ENCODE measurements around the gene AGPAT1.

The AGPAT1 gene

DNA sequence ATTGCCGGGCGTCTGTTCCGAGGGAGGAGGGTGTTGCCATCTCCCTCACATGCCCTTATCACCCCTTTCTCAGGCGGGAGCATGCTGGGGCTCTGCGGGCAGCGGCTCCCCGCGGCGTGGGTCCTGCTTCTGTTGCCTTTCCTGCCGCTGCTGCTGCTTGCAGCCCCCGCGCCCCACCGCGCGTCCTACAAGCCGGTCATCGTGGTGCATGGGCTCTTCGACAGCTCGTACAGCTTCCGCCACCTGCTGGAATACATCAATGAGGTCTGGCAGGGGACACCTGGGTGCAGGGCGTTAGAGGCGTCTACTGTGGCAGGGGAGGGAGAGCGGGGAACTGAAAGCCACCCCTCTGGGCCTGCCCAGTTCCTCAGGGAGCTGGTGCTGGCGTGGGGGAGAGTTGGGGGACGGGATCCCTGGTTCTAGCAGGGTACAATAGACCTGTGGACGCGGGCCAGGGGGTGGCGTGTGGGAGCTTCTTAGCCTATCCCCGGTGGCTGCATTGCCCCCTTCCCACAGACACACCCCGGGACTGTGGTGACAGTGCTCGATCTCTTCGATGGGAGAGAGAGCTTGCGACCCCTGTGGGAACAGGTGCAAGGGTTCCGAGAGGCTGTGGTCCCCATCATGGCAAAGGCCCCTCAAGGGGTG lies 21.2 kb downstream of the AGPAT1 start:
- TF ChIP-seq POLR2A (IDR thresholded peaks at IDR 0.05; ENCODE audit: low read depth, low read length) = no peak
- FAIRE-seq (no peak), DNase-seq (ENCODE audit: insufficient read length, low spot score) (peak; percentile 64)

DNA sequence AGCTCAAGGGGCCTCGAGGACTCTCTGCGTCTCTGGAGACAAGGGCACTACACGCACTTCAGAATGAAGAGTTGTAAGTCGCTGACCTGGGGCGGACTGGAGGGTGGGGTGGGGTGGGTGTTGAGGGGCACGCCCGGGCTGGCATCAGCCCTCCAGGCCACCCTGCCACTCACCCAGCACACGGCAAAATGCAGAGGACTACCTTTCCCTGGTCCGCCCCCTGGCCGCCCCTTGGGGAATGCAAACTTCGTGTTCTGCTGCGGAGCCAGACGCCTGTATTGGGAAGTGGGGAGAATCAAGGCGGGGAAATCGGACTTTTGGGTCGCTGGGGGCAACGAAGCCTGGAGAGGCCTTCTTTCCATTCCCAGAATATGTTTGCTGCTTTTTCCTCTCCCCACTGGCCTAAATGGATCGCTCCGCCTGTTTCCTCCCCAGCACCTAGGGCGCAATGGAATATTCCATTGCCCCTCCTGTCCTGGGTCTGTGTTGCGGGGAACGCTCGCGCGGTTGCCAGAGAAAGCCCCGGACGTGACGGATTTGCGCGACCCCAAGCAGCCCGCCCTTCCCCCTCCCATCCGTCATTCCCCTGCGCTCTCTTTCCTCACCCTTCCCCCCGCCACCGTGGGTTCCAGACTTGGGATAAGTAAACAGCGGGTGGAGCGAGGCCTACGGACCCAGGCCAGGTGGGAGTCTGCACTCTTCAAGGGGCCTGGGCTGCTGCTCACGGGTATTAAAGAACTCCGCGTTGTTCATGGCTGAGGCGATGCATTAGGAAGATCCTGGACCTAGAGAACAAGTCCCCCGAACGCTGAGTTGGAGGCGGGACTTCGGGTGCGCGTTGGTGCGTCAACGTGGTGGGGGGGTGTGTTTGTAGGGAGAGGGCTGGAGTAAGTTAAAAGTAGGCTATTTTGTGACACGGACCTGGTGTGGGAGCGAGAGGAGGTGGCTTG lies 22.0 kb downstream of the AGPAT1 start, which contains the start of gene PPT2:
PPT2 (plus strand) TSS at position 578 of the 950 bp plus-strand sequence. CDS start 454 bp downstream, outside the sequence.
- TF ChIP-seq POLR2A (IDR thresholded peaks at IDR 0.05; ENCODE audit: low read depth, low read length) = peak; percentile 8; the same call in 1 of the 2 replicates
- peak; percentile 86 for DNase-seq (ENCODE audit: insufficient read length, low spot score)
- peak; percentile 66 for FAIRE-seq

DNA sequence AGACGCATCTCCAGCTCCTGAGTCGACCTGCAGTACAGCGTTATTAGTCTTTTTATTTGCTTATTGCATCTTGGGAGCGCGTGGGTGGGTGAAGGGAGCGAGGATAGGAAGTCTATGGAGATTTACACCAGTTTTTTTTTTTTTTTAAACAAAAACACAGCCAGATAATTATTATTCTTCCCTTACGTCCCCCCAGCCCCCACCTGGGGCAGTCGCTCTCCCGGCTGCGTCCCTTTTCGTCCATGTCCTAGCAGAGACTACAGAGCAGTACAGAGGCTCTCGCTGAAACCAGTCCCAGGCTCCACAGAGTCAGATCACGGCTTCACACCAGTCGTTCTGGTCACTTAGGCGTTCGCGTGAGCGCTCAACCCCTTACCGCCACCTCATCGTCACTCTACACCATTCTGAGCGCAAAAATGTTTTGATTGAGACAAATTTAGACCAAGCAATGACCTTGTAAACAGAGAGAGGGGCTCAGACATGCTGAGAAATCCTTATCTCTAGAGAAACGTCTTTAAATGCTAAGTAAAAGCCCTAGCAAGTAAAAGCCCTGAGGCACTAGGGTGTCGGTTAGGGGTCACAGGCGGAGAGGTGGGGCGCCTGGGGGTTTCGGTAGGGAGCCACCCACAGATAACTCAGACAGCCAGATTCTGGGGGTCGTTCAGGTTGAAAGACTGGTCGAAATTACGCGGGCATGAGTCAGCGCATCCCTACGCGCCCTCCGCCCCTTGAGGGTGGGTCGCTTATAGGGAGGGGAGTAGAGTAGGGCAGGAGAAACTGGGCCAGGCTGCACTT lies 22.9 kb downstream of the AGPAT1 start:
- TF ChIP-seq POLR2A (IDR thresholded peaks at IDR 0.05; ENCODE audit: low read depth, low read length) = no peak
- DNase-seq (ENCODE audit: insufficient read length, low spot score) (no peak), FAIRE-seq (no peak)

GRCh38 chr6:32151863-32152768 lies 23.8 kb downstream of the AGPAT1 start, which contains the start of gene PRRT1:
TSS of gene PRRT1 (minus strand) at chr6:32151939. CDS start at chr6:32151827, 112 bp downstream.
- FAIRE-seq (no peak), DNase-seq (ENCODE audit: insufficient read length, low spot score) (no peak)
- TF ChIP-seq POLR2A (IDR thresholded peaks at IDR 0.05; ENCODE audit: low read depth, low read length) = no peak

- no peak for FAIRE-seq
- TF ChIP-seq POLR2A (IDR thresholded peaks at IDR 0.05; ENCODE audit: low read depth, low read length) = no peak
- DNase-seq (ENCODE audit: insufficient read length, low spot score) = no peak
Observed at GRCh38 chr6:32151181-32151862, 24.6 kb downstream of the AGPAT1 start.

DNA sequence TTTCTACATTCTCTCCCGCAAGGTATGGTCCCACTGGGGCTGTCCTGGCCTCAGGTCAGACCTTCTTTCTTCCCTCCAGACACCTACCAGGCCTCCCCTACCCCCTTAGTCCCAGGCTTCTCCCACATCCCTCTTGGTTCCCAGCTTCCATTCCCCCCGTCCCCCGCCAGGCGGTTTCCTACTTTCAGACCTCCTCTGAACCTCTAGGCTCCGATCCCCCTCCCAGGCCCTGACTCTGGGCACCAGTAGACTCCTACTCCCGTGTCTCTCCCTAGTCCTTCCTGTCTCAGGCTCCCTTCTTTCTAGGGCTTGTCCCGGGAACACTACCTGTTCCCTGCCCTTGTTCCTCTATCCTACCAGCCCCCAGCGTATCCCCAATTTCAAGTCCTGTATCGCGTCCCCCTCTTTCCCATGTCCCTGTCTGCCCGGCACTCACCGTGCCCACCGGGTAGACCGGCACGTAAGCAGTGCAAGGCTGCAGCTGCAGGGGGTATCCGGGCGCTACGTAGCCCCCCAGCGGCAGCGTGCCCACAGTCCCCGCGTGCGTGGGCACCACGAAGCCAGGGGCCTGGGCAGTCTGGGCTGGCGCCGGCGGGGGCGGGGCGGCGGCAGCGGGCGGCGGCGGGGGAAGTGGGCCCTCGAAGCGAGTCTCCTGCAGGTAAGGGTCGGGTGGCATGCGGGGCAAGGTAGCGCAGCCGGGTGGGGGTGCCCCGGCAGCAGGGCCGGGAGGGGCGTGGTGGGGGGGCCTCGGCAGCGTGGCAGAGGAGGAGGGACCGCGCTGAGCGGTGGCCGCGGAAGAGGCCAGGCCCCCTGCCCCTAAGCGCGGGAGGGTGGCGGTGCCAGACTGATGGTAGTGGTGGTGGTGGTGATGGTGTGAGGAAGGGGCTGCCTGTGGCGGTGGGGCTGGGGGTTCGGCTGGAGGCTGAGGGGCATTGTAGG lies 25.7 kb downstream of the AGPAT1 start:
- no peak for DNase-seq (ENCODE audit: insufficient read length, low spot score)
- TF ChIP-seq POLR2A (IDR thresholded peaks at IDR 0.05; ENCODE audit: low read depth, low read length) = no peak
- FAIRE-seq = no peak

- DNase-seq (ENCODE audit: insufficient read length, low spot score) (no peak), FAIRE-seq (no peak)
- TF ChIP-seq POLR2A (IDR thresholded peaks at IDR 0.05; ENCODE audit: low read depth, low read length) = no peak
Observed at GRCh38 chr6:32149092-32149755, 26.7 kb downstream of the AGPAT1 start.

GRCh38 chr6:32148289-32149091 lies 27.4 kb downstream of the AGPAT1 start:
- DNase-seq (ENCODE audit: insufficient read length, low spot score) = no peak

GRCh38 chr6:32147401-32148132 lies 28.3 kb downstream of the AGPAT1 start:
- FAIRE-seq (no peak), DNase-seq (ENCODE audit: insufficient read length, low spot score) (no peak)
- no peak for TF ChIP-seq POLR2A (IDR thresholded peaks at IDR 0.05; ENCODE audit: low read depth, low read length)

More at GRCh38 chr6:32148289-32149091, 27.4 kb downstream of the AGPAT1 start:
- TF ChIP-seq POLR2A (IDR thresholded peaks at IDR 0.05; ENCODE audit: low read depth, low read length) = no peak
- FAIRE-seq = no peak

All from H54 (cell line).